Osteocyte (in vitro differentiated cells): Measurements from ENCODE around the gene RBM45. TPM values are rescaled to one million over a fixed set of nuclear protein-coding genes. Genes with fewer than 3 reads are reported as not detected.

ENCODE experiments used
- DNase-seq: peaks from one replicate; pipeline ENCODE4 v3.0.0; 2021; ENCODE audit warnings: mixed read lengths; ENCODE audit not compliant: unreplicated experiment; ENCODE audit errors: extremely low spot score
- H3K27ac Mint-ChIP-seq: one replicate; pipeline ENCODE4 v1.8.0; 2021; ENCODE audit warnings: mild to moderate bottlenecking, mixed read lengths; ENCODE audit not compliant: unreplicated experiment
- H3K27me3 Mint-ChIP-seq: one replicate; pipeline ENCODE4 v1.8.0; 2021; ENCODE audit warnings: mixed read lengths; ENCODE audit not compliant: unreplicated experiment
- H3K36me3 Mint-ChIP-seq: one replicate; pipeline ENCODE4 v1.8.0; 2021; ENCODE audit warnings: mixed read lengths; ENCODE audit not compliant: unreplicated experiment
- H3K4me1 Mint-ChIP-seq: one replicate; pipeline ENCODE4 v1.8.0; 2021; ENCODE audit warnings: mixed read lengths; ENCODE audit not compliant: unreplicated experiment
- H3K4me3 Mint-ChIP-seq: one replicate; pipeline ENCODE4 v1.8.0; 2021; ENCODE audit warnings: mild to moderate bottlenecking, moderate library complexity, mixed read lengths; ENCODE audit not compliant: unreplicated experiment
- H3K9me3 Mint-ChIP-seq: one replicate; pipeline ENCODE4 v1.8.0; 2021; ENCODE audit warnings: mixed read lengths; ENCODE audit not compliant: unreplicated experiment
- total RNA-seq: library from RNA; stranded (reverse); gene quantifications from 2 replicates; pipeline ENCODE4 v1.2.1, GENCODE V29; 2021
- TF ChIP-seq, protein P1 (sequence below): fragments of 200-600 bp; sonication (generic); IDR thresholded peaks from 2 replicates; pipeline ENCODE4 v1.5.0; 2021; ENCODE audit warnings: antibody characterized with exemption, mild to moderate bottlenecking, moderate library complexity

The RBM45 gene
- total RNA-seq, 1 donor from 2014 or later = 12.9 TPM

DNA sequence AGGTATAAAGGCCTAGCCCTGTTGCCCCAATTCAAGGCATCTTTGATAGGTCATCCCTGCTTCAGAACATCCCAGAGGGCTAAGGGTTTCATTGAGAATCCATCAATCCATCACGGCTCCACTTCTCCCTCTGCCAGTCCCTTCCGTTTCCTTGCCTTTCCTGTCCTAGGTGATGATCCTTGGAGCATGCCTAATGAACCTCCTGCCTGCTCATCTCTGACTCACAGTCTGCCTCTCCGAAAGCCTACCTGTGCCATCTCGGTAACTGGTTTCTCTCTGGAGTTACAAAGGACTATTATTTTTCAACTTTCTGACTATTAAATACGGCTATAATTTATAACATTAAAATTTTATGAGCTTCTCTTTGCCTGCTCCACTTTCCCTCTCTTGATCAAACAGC is 45.3 kb downstream of the RBM45 start:
- H3K4me1 Mint-ChIP-seq = no peaks in the 10 kb centered on the region
- H3K36me3 Mint-ChIP-seq = no peaks in the 10 kb centered on the region
- H3K9me3 Mint-ChIP-seq = peaks cover 9% of the 10 kb centered on the region
- H3K27ac Mint-ChIP-seq = no peak overlapping the region
- TF ChIP-seq, protein P1, sequence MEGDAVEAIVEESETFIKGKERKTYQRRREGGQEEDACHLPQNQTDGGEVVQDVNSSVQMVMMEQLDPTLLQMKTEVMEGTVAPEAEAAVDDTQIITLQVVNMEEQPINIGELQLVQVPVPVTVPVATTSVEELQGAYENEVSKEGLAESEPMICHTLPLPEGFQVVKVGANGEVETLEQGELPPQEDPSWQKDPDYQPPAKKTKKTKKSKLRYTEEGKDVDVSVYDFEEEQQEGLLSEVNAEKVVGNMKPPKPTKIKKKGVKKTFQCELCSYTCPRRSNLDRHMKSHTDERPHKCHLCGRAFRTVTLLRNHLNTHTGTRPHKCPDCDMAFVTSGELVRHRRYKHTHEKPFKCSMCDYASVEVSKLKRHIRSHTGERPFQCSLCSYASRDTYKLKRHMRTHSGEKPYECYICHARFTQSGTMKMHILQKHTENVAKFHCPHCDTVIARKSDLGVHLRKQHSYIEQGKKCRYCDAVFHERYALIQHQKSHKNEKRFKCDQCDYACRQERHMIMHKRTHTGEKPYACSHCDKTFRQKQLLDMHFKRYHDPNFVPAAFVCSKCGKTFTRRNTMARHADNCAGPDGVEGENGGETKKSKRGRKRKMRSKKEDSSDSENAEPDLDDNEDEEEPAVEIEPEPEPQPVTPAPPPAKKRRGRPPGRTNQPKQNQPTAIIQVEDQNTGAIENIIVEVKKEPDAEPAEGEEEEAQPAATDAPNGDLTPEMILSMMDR = no peak
- H3K27me3 Mint-ChIP-seq = peaks cover 17% of the 10 kb centered on the region
- H3K4me3 Mint-ChIP-seq = no peak overlapping the region
- no peak for DNase-seq

GRCh38 chr2:178159966-178160365 is 47.7 kb downstream of the RBM45 start:
- H3K9me3 Mint-ChIP-seq = peaks cover 6% of the 10 kb centered on the region
- H3K27me3 Mint-ChIP-seq = peaks cover 21% of the 10 kb centered on the region
- no peak overlapping the region for H3K4me3 Mint-ChIP-seq
- DNase-seq = no peak
- H3K4me1 Mint-ChIP-seq = peaks cover 2% of the 10 kb centered on the region
- no peaks in the 10 kb centered on the region for H3K36me3 Mint-ChIP-seq
- H3K27ac Mint-ChIP-seq = no peak overlapping the region
- TF ChIP-seq, protein P1 = no peak

DNA sequence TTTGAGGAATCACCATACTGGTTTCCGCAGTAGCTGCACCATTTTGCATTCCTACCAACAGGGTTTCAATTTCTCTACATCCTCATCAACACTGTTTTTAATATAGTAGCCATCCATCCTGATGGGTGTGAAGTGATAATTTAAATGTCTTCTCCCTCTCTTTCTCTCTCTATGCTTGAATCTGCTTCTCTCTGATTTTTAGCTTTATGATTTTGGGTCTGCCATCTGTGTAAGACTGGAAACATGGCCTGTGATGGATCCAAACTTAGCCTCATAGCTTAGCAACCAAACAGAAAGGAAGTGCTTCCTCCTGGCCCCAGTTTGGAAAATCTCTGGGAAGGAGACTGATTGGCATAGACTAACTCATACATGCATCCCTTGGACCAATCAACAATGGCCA is 48.4 kb downstream of the RBM45 start:
- H3K9me3 Mint-ChIP-seq = no peaks in the 10 kb centered on the region
- peaks cover 21% of the 10 kb centered on the region for H3K27me3 Mint-ChIP-seq
- H3K36me3 Mint-ChIP-seq = no peaks in the 10 kb centered on the region
- no peak overlapping the region for H3K4me3 Mint-ChIP-seq
- no peak overlapping the region for H3K27ac Mint-ChIP-seq
- DNase-seq = no peak
- TF ChIP-seq, protein P1 = no peak
- H3K4me1 Mint-ChIP-seq = peaks cover 2% of the 10 kb centered on the region

DNA sequence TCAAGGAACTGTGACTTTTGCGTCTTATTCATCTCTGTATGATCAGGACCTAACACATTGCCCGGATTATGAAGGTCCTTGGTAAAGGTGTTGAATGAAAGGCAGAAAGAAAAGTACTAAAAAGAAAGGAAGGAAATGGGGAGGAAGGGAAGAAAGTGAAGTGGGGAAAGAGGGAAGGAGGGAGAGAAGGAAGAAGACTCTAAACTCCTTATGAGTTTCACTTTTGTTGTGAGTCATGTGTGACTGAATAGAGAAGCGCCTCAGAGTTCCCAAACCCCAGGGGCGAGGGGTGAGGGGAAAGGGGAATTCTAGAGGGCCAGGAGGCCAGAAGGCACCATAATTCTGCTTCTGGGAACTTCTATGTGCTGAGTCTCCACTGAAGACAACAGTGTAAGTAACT is 51.2 kb downstream of the RBM45 start:
- Mint-ChIP-seq H3K27ac (no peak overlapping the region), H3K27me3 (peaks cover 13% of the 10 kb centered on the region), H3K36me3 (no peaks in the 10 kb centered on the region), H3K4me3 (no peak overlapping the region), H3K4me1 (peaks cover 2% of the 10 kb centered on the region), H3K9me3 (no peaks in the 10 kb centered on the region)
- no peak for DNase-seq
- TF ChIP-seq, protein P1 = no peak

DNA sequence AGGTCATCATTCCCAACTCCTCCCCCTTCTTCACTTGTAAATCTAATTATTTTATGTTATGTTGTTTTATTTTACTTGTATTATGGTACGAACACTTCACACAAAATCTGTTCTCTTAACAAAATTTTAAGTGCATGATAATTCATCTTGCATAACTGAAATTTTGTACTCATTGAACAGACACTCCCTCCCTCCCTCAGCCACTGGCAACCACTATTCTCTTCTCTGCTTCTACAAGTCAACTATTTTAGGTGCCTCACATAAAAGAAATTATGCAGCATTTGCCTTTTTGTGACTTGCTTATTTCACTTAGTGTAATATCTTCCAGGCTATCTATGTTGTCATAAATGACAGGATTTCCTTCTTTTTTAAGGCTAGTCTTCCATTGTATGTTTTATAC is 51.7 kb downstream of the RBM45 start:
- no peaks in the 10 kb centered on the region for H3K9me3 Mint-ChIP-seq
- DNase-seq = no peak
- peaks cover 10% of the 10 kb centered on the region for H3K27me3 Mint-ChIP-seq
- no peaks in the 10 kb centered on the region for H3K36me3 Mint-ChIP-seq
- no peak overlapping the region for H3K4me3 Mint-ChIP-seq
- H3K27ac Mint-ChIP-seq = no peak overlapping the region
- H3K4me1 Mint-ChIP-seq = peaks cover 2% of the 10 kb centered on the region
- TF ChIP-seq, protein P1 = no peak
